ENCODE data around the gene GLIS1. TPM values are rescaled to one million over a fixed set of nuclear protein-coding genes. Genes with fewer than 3 reads are reported as not detected.

Gene GLIS1
- total RNA-seq, 1 experiment from 2014 or later: 0.13 TPM

GRCh38 chr1:53604291-53604919 lies 134.6 kb downstream of the GLIS1 start:
- H3K27me3 ChIP-seq (replicated peaks; ENCODE audit: insufficient read depth, low read depth, low read length, poor library complexity): no peaks in the 10 kb centered on the region
- ChIA-PET POLR2A (ENCODE audit: low non-redundant PET) (no interaction called here), CTCF (no interaction called here)
- no peak for DNase-seq (ENCODE audit: low spot score)
- no peak overlapping the region for H3K4me3 ChIP-seq (ENCODE audit: low read depth, low read length, poor library complexity, severe bottlenecking)
- no peaks in the 10 kb centered on the region for H3K4me1 ChIP-seq (ENCODE audit: insufficient read depth, low read length, poor library complexity, severe bottlenecking)
- TF ChIP-seq CTCF (conservative IDR thresholded peaks at IDR 0.05; ENCODE audit: low read depth, low read length): no peak
- no peak for TF ChIP-seq EZH2 (IDR thresholded peaks at IDR 0.05; ENCODE audit: borderline replicate concordance, low read depth, low read length, poor library complexity, severe bottlenecking)
- intact Hi-C loops (cut with micrococcal nuclease; ENCODE audit: unreplicated experiment): no loop called here
- BruUV-seq (replicated peaks): no TSS peak
- no peaks in the 10 kb centered on the region for H3K9me3 ChIP-seq (ENCODE audit: low read depth, low read length, poor library complexity, severe bottlenecking)
- H3K27ac ChIP-seq (ENCODE audit: low read depth, low read length, poor library complexity, severe bottlenecking): no peak overlapping the region
- no peaks in the 10 kb centered on the region for H3K36me3 ChIP-seq (ENCODE audit: insufficient read depth, low read length, poor library complexity, severe bottlenecking)

- H3K27me3 ChIP-seq (replicated peaks; ENCODE audit: insufficient read depth, low read depth, low read length, poor library complexity): no peaks in the 10 kb centered on the region
- POLR2A ChIA-PET (ENCODE audit: low non-redundant PET): no interaction called here
- no peak overlapping the region for H3K27ac ChIP-seq (ENCODE audit: low read depth, low read length, poor library complexity, severe bottlenecking)
- H3K36me3 ChIP-seq (ENCODE audit: insufficient read depth, low read length, poor library complexity, severe bottlenecking): no peaks in the 10 kb centered on the region
- CTCF ChIA-PET: no interaction called here
- TF ChIP-seq EZH2 (IDR thresholded peaks at IDR 0.05; ENCODE audit: borderline replicate concordance, low read depth, low read length, poor library complexity, severe bottlenecking) (no peak), CTCF (conservative IDR thresholded peaks at IDR 0.05; ENCODE audit: low read depth, low read length) (no peak)
- no peaks in the 10 kb centered on the region for H3K9me3 ChIP-seq (ENCODE audit: low read depth, low read length, poor library complexity, severe bottlenecking)
- no peak for DNase-seq (ENCODE audit: low spot score)
- intact Hi-C loops (cut with micrococcal nuclease; ENCODE audit: unreplicated experiment): no loop called here
- H3K4me3 ChIP-seq (ENCODE audit: low read depth, low read length, poor library complexity, severe bottlenecking): no peak overlapping the region
- H3K4me1 ChIP-seq (ENCODE audit: insufficient read depth, low read length, poor library complexity, severe bottlenecking): no peaks in the 10 kb centered on the region
- no TSS peak for BruUV-seq (replicated peaks)
These were observed 135.5 kb downstream of the GLIS1 start for GRCh38 chr1:53603431-53603830.

GRCh38 chr1:53601867-53602775 lies 136.8 kb downstream of the GLIS1 start:
- Histone ChIP-seq H3K9me3 (ENCODE audit: low read depth, low read length, poor library complexity, severe bottlenecking) (no peaks in the 10 kb centered on the region), H3K36me3 (ENCODE audit: insufficient read depth, low read length, poor library complexity, severe bottlenecking) (no peaks in the 10 kb centered on the region), H3K4me1 (ENCODE audit: insufficient read depth, low read length, poor library complexity, severe bottlenecking) (no peaks in the 10 kb centered on the region), H3K27me3 (replicated peaks; ENCODE audit: insufficient read depth, low read depth, low read length, poor library complexity) (no peaks in the 10 kb centered on the region), H3K27ac (ENCODE audit: low read depth, low read length, poor library complexity, severe bottlenecking) (no peak overlapping the region), H3K4me3 (ENCODE audit: low read depth, low read length, poor library complexity, severe bottlenecking) (no peak overlapping the region)
- TF ChIP-seq EZH2 (IDR thresholded peaks at IDR 0.05; ENCODE audit: borderline replicate concordance, low read depth, low read length, poor library complexity, severe bottlenecking): no peak
- TF ChIP-seq CTCF (conservative IDR thresholded peaks at IDR 0.05; ENCODE audit: low read depth, low read length): no peak
- ChIA-PET CTCF (no interaction called here), POLR2A (ENCODE audit: low non-redundant PET) (no interaction called here)
- no TSS peak for BruUV-seq (replicated peaks)
- intact Hi-C loops (cut with micrococcal nuclease; ENCODE audit: unreplicated experiment): no loop called here
- DNase-seq (ENCODE audit: low spot score): no peak

Measured in A673 (cell line).